Endodermal cell (in vitro differentiated cells): ENCODE data around the gene PARP3. TPM values are rescaled to one million over a fixed set of nuclear protein-coding genes. Genes with fewer than 3 reads are reported as not detected.
A peak's percentile ranks its signal among the peaks of the same experiment; 100 is the strongest.

ENCODE experiments used
- DNase-seq: peaks from one replicate; pipeline ENCODE4 v3.0.0-alpha.2; 2017
- H3K27ac ChIP-seq: 2 replicates; pipeline ENCODE4 v1.5.1; 2013; ENCODE audit warnings: mild to moderate bottlenecking, low read depth, low read length, moderate library complexity
- H3K27me3 ChIP-seq: 2 replicates; pipeline ENCODE4 v1.6.1; 2013; ENCODE audit warnings: mild to moderate bottlenecking, low read length, moderate library complexity; ENCODE audit not compliant: insufficient read depth, control insufficient read depth, poor library complexity, severe bottlenecking
- H3K36me3 ChIP-seq: 2 replicates; pipeline ENCODE4 v1.7.0; 2013; ENCODE audit warnings: mild to moderate bottlenecking, low read length, moderate library complexity; ENCODE audit not compliant: control insufficient read depth, insufficient read depth
- H3K4me1 ChIP-seq: one replicate; pipeline ENCODE4 v1.7.0; 2013; ENCODE audit warnings: low read length; ENCODE audit not compliant: control insufficient read depth, insufficient read depth
- H3K4me3 ChIP-seq: 2 replicates; pipeline ENCODE4 v1.5.1; 2013; ENCODE audit warnings: mild to moderate bottlenecking, low read length, moderate library complexity
- H3K9ac ChIP-seq: 2 replicates; pipeline ENCODE4 v1.6.1; 2013; ENCODE audit warnings: mild to moderate bottlenecking, low read length, moderate library complexity; ENCODE audit not compliant: poor library complexity, severe bottlenecking; ENCODE audit errors: extremely low read depth
- H3K9me3 ChIP-seq: 2 replicates; pipeline ENCODE4 v1.6.1; 2013; ENCODE audit warnings: mild to moderate bottlenecking, low read length, moderate library complexity; ENCODE audit not compliant: control insufficient read depth
- H3K27ac Mint-ChIP-seq: 2 replicates; pipeline ENCODE4 v1.8.0; 2020; ENCODE audit warnings: mixed read lengths
- H3K27me3 Mint-ChIP-seq: 2 replicates; pipeline ENCODE4 v1.8.0; 2021; ENCODE audit warnings: mild to moderate bottlenecking, mixed read lengths; ENCODE audit not compliant: insufficient read depth
- H3K36me3 Mint-ChIP-seq: 2 replicates; pipeline ENCODE4 v1.8.0; 2020; ENCODE audit warnings: low read depth, mixed read lengths
- H3K4me1 Mint-ChIP-seq: 2 replicates; pipeline ENCODE4 v1.8.0; 2020; ENCODE audit warnings: mixed read lengths
- H3K4me3 Mint-ChIP-seq: 2 replicates; pipeline ENCODE4 v1.8.0; 2020; ENCODE audit warnings: mild to moderate bottlenecking, moderate library complexity, mixed read lengths
- H3K9me3 Mint-ChIP-seq: 2 replicates; pipeline ENCODE4 v1.8.0; 2020; ENCODE audit warnings: mild to moderate bottlenecking, mixed read lengths
- WGBS, 2 experiments: methylation state at CpG; one replicate each; pipeline versions ENCODE4 v1.1.5 to v1.1.7; 2013; ENCODE audit warnings: missing lambda C conversion rate in 2 of 2, mixed read lengths in 1 of 2; ENCODE audit not compliant: insufficient coverage in 1 of 2, insufficient read length in 1 of 2; 5-methylcytosine and 5-hydroxymethylcytosine counted together
- long read RNA-seq, 4 experiments: library from polyadenylated mRNA in 2 of 4; library from RNA in 1 of 4; library from capped mRNA in 1 of 4; stranded (forward) in 3 of 4; unstranded in 1 of 4; transcript quantifications; one replicate each; pipeline ENCODE4 v2.0.0, GENCODE V29; 2020 to 2021; ENCODE audit warnings: inconsistent platforms in 1 of 4
- polyA plus RNA-seq, 2 experiments: library from polyadenylated mRNA; stranded (reverse); fragments of 50-300 nt; gene quantifications; one replicate each; pipeline ENCODE4 v1.2.3, GENCODE V29; 2013
- total RNA-seq, 2 donors: library from RNA; stranded (reverse); fragmentation: NEBNext Ultra II Directional in 1 of 2; extraction: Animal tissue kit (Norgen Biotek cat#: 25700) in 1 of 2; gene quantifications; 2 replicates in 1 of 2; 3 replicates in 1 of 2; pipeline ENCODE4 v1.2.1, GENCODE V29; 2021
- TF ChIP-seq, protein P1 (sequence below): fragments of 200-600 bp; sonication (generic); conservative IDR thresholded peaks from 2 replicates; pipeline ENCODE4 v1.5.0; 2021; ENCODE audit warnings: antibody characterized with exemption, mild to moderate bottlenecking

Gene PARP3
- total RNA-seq, result 1 to 10 TPM; 4.5 to 5.7 TPM
- polyA plus RNA-seq (2013, experiment 1 of 2), result 3.3 TPM
- 3.3 TPM for polyA plus RNA-seq (2013, experiment 2 of 2)
- long read RNA-seq, experiment 1, partial matches to known transcripts, result 0 of 2 reads
- long read RNA-seq, experiment 1, other reads (novel, unspliced or antisense), result 1 of 2 reads
- long read RNA-seq, experiment 2, partial matches to known transcripts, result 1 of 6 reads
- long read RNA-seq, experiment 2, other reads (novel, unspliced or antisense), result 2 of 6 reads
- long read RNA-seq, experiment 3, transcript PARP3-201 (11 exons, 2,336 nt), result major isoform, 9 of 20 reads
- long read RNA-seq, experiment 3, partial matches to known transcripts, result 3 of 20 reads
- long read RNA-seq, experiment 3, other reads (novel, unspliced or antisense), result 5 of 20 reads
- long read RNA-seq, experiment 4, partial matches to known transcripts, result 0 of 1 reads
- long read RNA-seq, experiment 4, other reads (novel, unspliced or antisense), result 0 of 1 reads

DNA sequence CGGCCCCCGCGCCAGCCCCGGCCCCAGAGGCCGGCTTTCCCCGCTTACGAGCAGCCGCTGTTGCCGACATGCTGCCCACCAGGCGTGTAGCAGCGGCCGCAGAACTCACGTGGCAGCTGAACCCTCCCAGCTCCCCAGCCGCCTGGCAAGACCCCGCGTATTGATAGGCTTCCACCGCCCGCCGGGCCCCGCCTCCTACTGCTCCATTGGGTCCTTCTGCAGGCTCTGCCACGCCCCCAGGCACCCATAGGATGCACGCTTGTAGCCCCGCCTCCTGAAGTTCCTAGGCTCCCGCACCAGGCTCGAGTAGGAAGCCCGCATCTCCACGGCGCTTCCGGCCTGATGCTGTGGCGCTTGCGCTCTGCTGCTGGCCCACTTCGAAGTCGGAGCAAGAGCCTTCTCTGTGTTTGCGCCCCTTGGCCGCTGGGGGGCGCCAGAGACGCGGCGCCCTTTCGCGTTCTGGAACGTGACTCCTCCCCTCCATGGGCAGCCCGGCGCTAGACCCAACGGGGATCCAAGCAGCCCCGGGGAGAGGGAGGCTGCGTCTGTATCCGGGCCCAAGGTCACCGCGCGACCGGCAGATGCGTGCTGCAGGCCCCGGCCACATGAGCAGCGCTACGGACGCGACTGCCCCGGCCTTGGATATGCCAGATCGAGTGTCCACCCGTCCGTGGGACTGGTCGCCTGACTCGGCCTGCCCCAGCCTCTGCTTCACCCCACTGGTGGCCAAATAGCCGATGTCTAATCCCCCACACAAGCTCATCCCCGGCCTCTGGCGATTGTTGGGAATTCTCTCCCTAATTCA lies at the start of gene PARP3, which contains the start of gene RRP9:
PARP3 (plus strand) TSS at position 566 of the 805 bp plus-strand sequence. CDS start 993 bp downstream, outside the sequence.
RRP9 (minus strand) TSS at position 107 of the 805 bp plus-strand sequence; CDS start at position 70, 37 bp downstream.
- no peaks in the 10 kb centered on the region for H3K9me3 Mint-ChIP-seq
- TF ChIP-seq, protein P1, sequence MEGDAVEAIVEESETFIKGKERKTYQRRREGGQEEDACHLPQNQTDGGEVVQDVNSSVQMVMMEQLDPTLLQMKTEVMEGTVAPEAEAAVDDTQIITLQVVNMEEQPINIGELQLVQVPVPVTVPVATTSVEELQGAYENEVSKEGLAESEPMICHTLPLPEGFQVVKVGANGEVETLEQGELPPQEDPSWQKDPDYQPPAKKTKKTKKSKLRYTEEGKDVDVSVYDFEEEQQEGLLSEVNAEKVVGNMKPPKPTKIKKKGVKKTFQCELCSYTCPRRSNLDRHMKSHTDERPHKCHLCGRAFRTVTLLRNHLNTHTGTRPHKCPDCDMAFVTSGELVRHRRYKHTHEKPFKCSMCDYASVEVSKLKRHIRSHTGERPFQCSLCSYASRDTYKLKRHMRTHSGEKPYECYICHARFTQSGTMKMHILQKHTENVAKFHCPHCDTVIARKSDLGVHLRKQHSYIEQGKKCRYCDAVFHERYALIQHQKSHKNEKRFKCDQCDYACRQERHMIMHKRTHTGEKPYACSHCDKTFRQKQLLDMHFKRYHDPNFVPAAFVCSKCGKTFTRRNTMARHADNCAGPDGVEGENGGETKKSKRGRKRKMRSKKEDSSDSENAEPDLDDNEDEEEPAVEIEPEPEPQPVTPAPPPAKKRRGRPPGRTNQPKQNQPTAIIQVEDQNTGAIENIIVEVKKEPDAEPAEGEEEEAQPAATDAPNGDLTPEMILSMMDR, result peak; percentile 100
- H3K9ac ChIP-seq, result peak within 1 kb of the TSS; percentile 68
- H3K4me3 Mint-ChIP-seq, result peak within 1 kb of the TSS; percentile 84
- H3K4me1 ChIP-seq, result peaks cover 6% of the 10 kb centered on the region
- H3K27me3 ChIP-seq, result no peaks in the 10 kb centered on the region
- H3K27me3 Mint-ChIP-seq, result peaks cover 2% of the 10 kb centered on the region
- H3K27ac Mint-ChIP-seq, result peak within 1 kb of the TSS; percentile 73
- H3K36me3 ChIP-seq, result peaks cover 26% of the 10 kb centered on the region
- peak within 1 kb of the TSS; percentile 99 for H3K4me3 ChIP-seq
- WGBS, 2 experiments, result 7 to 16% methylated on average over 31 to 67 of the region's 67 CpGs
- H3K36me3 Mint-ChIP-seq, result peaks cover 32% of the 10 kb centered on the region
- DNase-seq, result peak; percentile 100
- peaks cover 33% of the 10 kb centered on the region for H3K4me1 Mint-ChIP-seq
- no peaks in the 10 kb centered on the region for H3K9me3 ChIP-seq
- peak within 1 kb of the TSS; percentile 55 for H3K27ac ChIP-seq

DNA sequence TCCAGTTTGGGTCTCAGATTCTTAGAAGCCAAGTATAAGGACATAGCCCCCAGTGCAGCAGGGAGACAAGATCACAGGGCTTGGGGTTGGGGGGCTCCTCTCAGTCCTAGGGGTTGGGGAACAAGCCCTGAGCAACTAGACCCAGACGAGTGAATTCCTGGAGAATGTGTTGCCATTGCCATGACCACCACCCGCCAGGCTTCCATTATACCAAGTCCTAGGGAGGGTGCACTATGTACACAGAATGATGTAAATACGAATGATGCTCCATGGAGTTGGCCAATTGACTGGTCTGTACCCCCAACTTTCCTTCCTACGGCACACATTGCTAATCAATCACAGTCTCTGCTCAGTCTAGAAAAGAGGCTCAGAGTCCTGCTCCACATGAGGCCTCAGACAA lies 47.8 kb upstream of the PARP3 start:
- Mint-ChIP-seq H3K9me3 (peaks cover 11% of the 10 kb centered on the region), H3K4me1 (peaks cover 45% of the 10 kb centered on the region), H3K4me3 (no peak overlapping the region), H3K27me3 (no peaks in the 10 kb centered on the region), H3K27ac (no peak overlapping the region), H3K36me3 (peaks cover 5% of the 10 kb centered on the region)
- Histone ChIP-seq H3K36me3 (no peaks in the 10 kb centered on the region), H3K27me3 (no peaks in the 10 kb centered on the region), H3K4me3 (no peak overlapping the region), H3K27ac (no peak overlapping the region), H3K9me3 (peaks cover 20% of the 10 kb centered on the region), H3K4me1 (peaks cover 9% of the 10 kb centered on the region), H3K9ac (no peak overlapping the region)
- TF ChIP-seq, protein P1, result no peak
- no peak for DNase-seq
- 90 to 93% methylated on average over 2 to 4 of the region's 4 CpGs for WGBS, 2 experiments

DNA sequence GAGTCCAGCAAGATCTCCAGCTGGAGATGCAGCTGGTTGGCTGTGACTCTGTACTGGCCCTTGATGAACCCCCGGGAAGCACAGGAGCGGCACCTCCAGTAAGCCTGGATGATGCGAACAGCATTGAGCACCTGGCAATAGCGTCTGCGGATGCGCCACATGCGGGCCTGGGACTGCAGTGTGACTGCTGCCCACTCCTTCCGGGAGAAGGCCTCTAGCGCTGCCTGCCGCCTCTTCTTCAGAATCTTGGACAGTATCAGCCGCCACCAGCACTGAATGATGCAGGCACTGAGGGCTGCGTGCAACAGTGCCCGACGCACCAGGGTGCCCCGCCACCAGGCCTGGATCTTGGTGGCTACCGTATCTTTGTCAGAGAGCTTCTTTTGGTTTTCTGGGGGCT lies 47.2 kb upstream of the PARP3 start:
- Mint-ChIP-seq H3K36me3 (peaks cover 5% of the 10 kb centered on the region), H3K27me3 (no peaks in the 10 kb centered on the region), H3K9me3 (peaks cover 11% of the 10 kb centered on the region), H3K4me1 (peaks cover 45% of the 10 kb centered on the region), H3K4me3 (no peak overlapping the region), H3K27ac (no peak overlapping the region)
- Histone ChIP-seq H3K27me3 (no peaks in the 10 kb centered on the region), H3K4me1 (peaks cover 7% of the 10 kb centered on the region), H3K9me3 (peaks cover 20% of the 10 kb centered on the region), H3K9ac (no peak overlapping the region), H3K36me3 (no peaks in the 10 kb centered on the region), H3K27ac (no peak overlapping the region), H3K4me3 (no peak overlapping the region)
- no peak for DNase-seq
- TF ChIP-seq, protein P1, result no peak
- WGBS, 2 experiments, result 94 to 99% methylated on average over 16 of the region's 16 CpGs
